ENCODE results near the gene BLTP2.

DNA sequence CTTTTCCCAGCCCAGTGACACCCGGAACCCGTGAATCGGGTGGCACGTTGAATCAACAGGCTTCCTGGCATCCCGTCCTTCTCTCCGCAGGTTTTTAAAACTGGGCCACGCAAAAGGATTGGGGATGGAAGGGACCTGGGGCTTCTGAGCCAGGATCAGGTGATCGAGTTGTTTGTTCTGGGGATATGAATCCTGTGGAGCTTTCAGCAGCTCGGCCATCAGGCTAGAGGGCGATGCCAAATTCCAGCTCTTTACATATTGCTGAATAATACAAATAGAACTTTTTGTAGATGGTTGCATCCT is 17.5 kb upstream of the BLTP2 start:
- no peak for TF ChIP-seq SUZ12 (IDR thresholded peaks at IDR 0.05; ENCODE audit: extremely low read depth, insufficient read depth, insufficient read length)
- no peak for TF ChIP-seq ZNF274 (IDR thresholded peaks at IDR 0.05; ENCODE audit: low read depth, low read length)
